Measurements from ENCODE around the gene KLHL14.

GRCh38 chr18:32749809-32750208 is 23.0 kb downstream of the KLHL14 start:
- TF ChIP-seq CTCF (conservative IDR thresholded peaks at IDR 0.05; ENCODE audit: low read length) (no peak), EZH2phosphoT487 (IDR thresholded peaks at IDR 0.05; ENCODE audit: borderline replicate concordance, low read depth, low read length) (no peak)

Data from OCI-LY7 (cell line).